GM06990 (cell line): ENCODE data around the gene GPR68.

Experiments used
- DNase-seq: peaks from one replicate; pipeline ENCODE4 v3.0.0-alpha.2; 2011; ENCODE audit not compliant: insufficient read length; ENCODE audit errors: extremely low read depth
- H3K27me3 ChIP-seq: replicated peaks from 2 replicates; pipeline ENCODE4 v1.6.0; 2011; ENCODE audit warnings: low read length; ENCODE audit not compliant: control insufficient read depth, insufficient read depth
- H3K36me3 ChIP-seq: 2 replicates; pipeline ENCODE4 v1.5.1; 2011; ENCODE audit warnings: low read length; ENCODE audit not compliant: control insufficient read depth, insufficient read depth
- H3K4me3 ChIP-seq: replicated peaks from 2 replicates; pipeline ENCODE4 v1.5.1; 2011; ENCODE audit warnings: low read depth, mild to moderate bottlenecking, control low read depth, low read length
- CTCF ChIP-seq: IDR thresholded peaks from 2 replicates; pipeline ENCODE4 v1.5.1; 2011; ENCODE audit warnings: low read length, control low read depth, mild to moderate bottlenecking, inconsistent platforms; ENCODE audit not compliant: insufficient read depth, poor library complexity, severe bottlenecking

Gene GPR68

GRCh38 chr14:91277546-91278382, 33.3 kb upstream of the GPR68 start:
- no peak for TF ChIP-seq CTCF
- Histone ChIP-seq H3K27me3 (no peaks in the 10 kb centered on the region), H3K4me3 (no peak overlapping the region), H3K36me3 (peaks cover 53% of the 10 kb centered on the region)
- no peak for DNase-seq

- Histone ChIP-seq H3K4me3 (no peak overlapping the region), H3K27me3 (no peaks in the 10 kb centered on the region), H3K36me3 (peaks cover 53% of the 10 kb centered on the region)
- no peak for DNase-seq
- no peak for TF ChIP-seq CTCF
These were observed 30.3 kb upstream of the GPR68 start for GRCh38 chr14:91274796-91275195.

- Histone ChIP-seq H3K36me3 (peaks cover 53% of the 10 kb centered on the region), H3K27me3 (no peaks in the 10 kb centered on the region), H3K4me3 (no peak overlapping the region)
- no peak for DNase-seq
- TF ChIP-seq CTCF, result no peak
These were observed 29.4 kb upstream of the GPR68 start for GRCh38 chr14:91273885-91274273.

- TF ChIP-seq CTCF, result no peak
- DNase-seq, result no peak
These were observed 28.9 kb upstream of the GPR68 start for GRCh38 chr14:91273273-91273884.

GRCh38 chr14:91272341-91273272, 28.1 kb upstream of the GPR68 start:
- no peak for DNase-seq
- Histone ChIP-seq H3K4me3 (no peak overlapping the region), H3K36me3 (peaks cover 49% of the 10 kb centered on the region), H3K27me3 (no peaks in the 10 kb centered on the region)
- TF ChIP-seq CTCF, result no peak

More at GRCh38 chr14:91273273-91273884, 28.9 kb upstream of the GPR68 start:
- H3K27me3 ChIP-seq, result no peaks in the 10 kb centered on the region
- H3K4me3 ChIP-seq, result no peak overlapping the region
- peaks cover 53% of the 10 kb centered on the region for H3K36me3 ChIP-seq
